HTERT RPE-1 (cell line): ENCODE results near the gene NLGN1.

ENCODE experiments used
- in situ Hi-C: fragments of 300-500 bp; cut with MboI; formaldehyde crosslinking; loops from 4 replicates; pipeline ENCODE4 v1.14.3; 2020; ENCODE audit warnings: low sequenced_read_pairs

Gene NLGN1

GRCh38 chr3:174247687-174248152 lies 850.2 kb downstream of the NLGN1 start:
- in situ Hi-C loops = no loop called here

DNA sequence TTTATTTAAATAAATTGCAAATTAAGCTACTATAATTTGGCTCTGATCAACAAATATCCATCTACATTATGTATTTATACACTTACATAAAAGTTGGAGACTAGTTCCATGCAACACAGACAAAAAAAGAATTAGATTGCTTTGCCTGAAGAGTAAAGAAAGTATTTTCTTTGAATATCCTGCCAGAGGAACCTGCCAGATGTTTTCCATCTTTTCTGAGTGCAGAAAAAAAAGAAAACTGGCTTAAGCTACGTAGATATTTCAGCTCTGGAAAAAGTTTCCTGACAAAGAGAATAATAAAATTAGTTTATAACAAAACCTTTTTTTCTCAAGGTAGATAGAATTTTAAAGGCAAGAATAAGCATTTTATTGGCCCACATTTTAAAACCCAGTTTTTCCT lies 854.1 kb downstream of the NLGN1 start:
- in situ Hi-C loops = no loop called here

DNA sequence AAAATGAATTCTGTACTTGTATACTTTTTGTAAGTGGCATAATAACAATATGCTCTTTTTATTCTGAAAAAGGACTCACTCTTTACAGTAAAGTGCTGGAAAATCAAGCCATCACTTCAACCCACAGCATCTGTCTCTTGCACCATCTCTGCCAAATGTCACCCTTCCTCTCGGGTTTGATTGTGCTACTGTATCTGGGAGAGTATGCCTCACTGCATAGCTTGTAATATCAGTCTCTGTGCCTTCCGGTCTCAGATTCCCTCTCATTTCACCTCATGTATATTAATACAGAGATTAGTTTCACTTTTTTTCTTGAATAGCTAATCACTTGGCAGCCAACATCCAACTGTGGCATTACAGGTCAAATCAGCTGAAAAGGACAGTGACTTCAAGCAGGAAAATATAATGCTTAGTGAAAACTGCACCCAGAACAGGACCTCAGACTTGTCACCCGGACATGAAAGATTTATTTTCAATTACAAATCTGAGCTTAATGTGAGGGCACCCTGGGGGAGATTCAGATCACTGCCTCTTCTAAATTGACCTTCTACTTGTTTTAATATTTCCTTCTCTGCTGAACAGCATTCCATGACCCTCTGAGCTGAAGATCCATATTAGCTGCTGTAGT lies 855.8 kb downstream of the NLGN1 start:
- in situ Hi-C loops = no loop called here

DNA sequence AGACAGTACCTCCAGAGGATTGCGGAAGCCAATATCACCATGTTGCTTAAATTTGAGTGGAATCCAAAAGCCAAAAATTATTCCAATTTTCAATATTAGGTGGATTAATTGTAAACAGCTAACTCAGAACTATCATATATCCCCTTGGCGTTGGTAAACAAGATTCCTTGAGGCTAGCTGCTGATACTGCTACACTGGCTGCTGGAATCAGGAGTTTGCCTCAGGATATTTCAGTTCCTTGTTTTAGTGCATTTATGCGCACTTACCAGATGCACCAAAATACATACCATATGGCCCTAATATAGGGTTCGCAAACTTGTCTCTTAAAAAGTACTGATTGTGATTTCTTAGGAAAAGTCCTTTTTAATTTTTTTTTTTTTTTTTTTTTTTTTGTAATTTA lies 856.4 kb downstream of the NLGN1 start:
- in situ Hi-C loops = no loop called here

- in situ Hi-C loops = no loop called here
Observed at GRCh38 chr3:174255454-174255853, 857.9 kb downstream of the NLGN1 start.

GRCh38 chr3:174266476-174266875 lies 868.9 kb downstream of the NLGN1 start:
- in situ Hi-C loops = no loop called here

GRCh38 chr3:174268061-174268460 lies 870.5 kb downstream of the NLGN1 start:
- in situ Hi-C loops = no loop called here

GRCh38 chr3:174268586-174268985 lies 871.0 kb downstream of the NLGN1 start:
- in situ Hi-C loops = no loop called here

- in situ Hi-C loops = no loop called here
Observed at GRCh38 chr3:174270841-174271240, 873.3 kb downstream of the NLGN1 start.

GRCh38 chr3:174275336-174275735 lies 877.8 kb downstream of the NLGN1 start:
- in situ Hi-C loops = no loop called here

GRCh38 chr3:174276826-174277225 lies 879.3 kb downstream of the NLGN1 start:
- in situ Hi-C loops = no loop called here

DNA sequence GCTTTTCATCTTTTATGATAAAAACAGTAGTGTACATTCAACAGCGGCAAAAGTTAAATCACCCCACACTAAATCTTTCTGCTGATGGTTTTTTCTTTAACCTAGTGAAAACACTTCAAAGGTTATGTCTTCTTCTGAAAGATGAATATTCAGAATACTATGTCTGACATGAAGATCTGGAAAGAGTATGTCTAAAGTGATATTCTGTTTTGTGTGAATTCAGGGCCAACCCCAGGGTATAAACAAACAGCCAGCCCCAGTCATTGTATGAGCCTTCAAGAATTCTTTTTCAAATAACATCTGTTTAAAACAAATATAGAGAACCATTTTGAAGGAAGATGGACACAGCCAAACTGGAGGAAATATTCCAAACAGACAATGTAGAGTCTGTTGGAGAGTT lies 880.5 kb downstream of the NLGN1 start:
- in situ Hi-C loops = no loop called here

- in situ Hi-C loops = no loop called here
Observed at GRCh38 chr3:174280186-174280585, 882.6 kb downstream of the NLGN1 start.

GRCh38 chr3:174285242-174285864 lies 887.8 kb downstream of the NLGN1 start:
- in situ Hi-C loops = no loop called here

GRCh38 chr3:174287705-174288104 lies 890.2 kb downstream of the NLGN1 start:
- in situ Hi-C loops = no loop called here

- in situ Hi-C loops = no loop called here
Observed at GRCh38 chr3:174294616-174295015, 897.1 kb downstream of the NLGN1 start.

- in situ Hi-C loops = no loop called here
Observed at GRCh38 chr3:174295306-174296092, 898.0 kb downstream of the NLGN1 start.

DNA sequence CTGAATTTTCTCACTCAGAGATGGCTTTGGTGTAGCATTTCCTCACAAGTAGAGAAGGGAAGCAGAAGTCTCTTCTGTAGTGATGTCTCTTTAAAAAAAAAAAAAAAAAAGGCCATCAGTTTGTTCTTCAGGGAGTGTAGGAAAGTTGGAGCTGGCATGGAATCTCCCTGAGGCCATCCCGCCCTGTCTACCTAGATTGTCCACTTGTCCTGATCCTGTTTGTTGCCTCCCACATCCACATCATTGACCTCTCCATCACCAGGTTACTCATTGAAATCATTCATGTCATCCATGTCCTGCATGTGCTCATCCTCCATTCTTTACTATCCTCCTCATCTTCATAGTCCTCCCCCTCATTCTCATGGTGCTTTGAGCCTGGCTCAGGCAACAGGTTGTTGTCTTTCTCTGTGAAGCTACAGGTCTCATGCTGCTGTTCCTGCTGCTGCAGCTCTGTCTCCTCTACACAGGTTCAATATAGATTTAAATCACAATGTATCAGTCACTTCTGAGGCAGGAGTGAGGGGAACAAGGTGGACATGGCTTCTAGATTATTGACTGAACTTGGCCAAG lies 905.3 kb downstream of the NLGN1 start:
- in situ Hi-C loops = no loop called here

DNA sequence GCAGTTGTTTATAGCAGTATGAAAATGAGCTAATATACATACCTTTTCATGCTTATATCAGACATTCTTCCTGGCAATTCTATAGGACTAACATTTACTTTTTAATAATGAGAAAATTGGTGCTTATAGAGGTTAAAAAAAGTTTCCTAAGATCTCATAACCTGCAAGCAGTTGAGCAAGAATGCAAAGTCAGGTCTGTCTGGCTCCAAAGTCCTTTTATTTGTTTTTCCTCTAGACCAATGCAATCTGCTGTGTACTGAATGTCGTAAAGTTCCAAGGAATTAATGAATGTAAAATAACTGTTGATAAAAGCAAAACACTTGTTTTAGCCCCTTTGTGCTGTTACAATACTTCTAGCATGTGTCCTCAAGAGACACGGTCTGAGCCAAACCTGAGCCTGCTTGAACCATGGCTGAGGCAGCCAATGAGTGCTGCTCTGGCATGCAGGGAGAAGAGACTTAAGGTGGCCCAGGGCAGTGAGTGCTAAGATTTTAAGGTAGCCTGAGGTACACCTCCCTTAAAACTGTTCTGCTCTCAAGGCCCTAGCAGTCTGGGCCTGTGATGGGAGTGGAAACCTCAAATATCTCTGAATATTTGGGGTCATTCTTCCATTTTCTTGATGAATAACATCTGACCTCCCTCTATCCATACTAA lies 906.5 kb downstream of the NLGN1 start:
- in situ Hi-C loops = no loop called here

DNA sequence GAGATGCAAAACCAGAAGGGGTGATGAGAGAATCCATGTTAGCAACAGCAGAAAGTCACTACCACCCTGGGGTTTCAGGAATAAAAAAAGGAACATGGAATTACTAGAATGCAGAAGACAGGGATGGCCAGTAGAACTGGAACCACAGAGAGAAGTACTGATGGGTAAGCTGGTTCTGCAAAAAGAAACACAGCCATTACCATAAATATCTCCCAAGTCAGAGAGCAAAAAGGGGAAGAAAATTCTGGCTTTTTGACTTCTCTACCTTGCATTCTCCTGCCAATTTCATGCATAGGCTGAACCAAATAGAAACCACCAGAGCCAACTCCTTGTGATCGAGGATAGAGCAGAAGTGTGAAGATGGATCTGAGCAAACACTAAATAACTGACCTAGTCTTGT lies 911.2 kb downstream of the NLGN1 start:
- in situ Hi-C loops = no loop called here

- in situ Hi-C loops = no loop called here
Observed at GRCh38 chr3:174310475-174310983, 913.0 kb downstream of the NLGN1 start.
